IPS DF 4.7 (cell line): Measurements from ENCODE around the gene OR5H2.
"Not testable (repeated sequence)": the region's sequence is repeated elsewhere in the genome, so short reads cannot be mapped to it uniquely, and the experiment has no call there.

Experiments used
- DNase-seq: peaks from one replicate; pipeline ENCODE4 v3.0.0-alpha.2; 2013; ENCODE audit warnings: low spot score; ENCODE audit errors: extremely low read depth

Gene OR5H2

DNA sequence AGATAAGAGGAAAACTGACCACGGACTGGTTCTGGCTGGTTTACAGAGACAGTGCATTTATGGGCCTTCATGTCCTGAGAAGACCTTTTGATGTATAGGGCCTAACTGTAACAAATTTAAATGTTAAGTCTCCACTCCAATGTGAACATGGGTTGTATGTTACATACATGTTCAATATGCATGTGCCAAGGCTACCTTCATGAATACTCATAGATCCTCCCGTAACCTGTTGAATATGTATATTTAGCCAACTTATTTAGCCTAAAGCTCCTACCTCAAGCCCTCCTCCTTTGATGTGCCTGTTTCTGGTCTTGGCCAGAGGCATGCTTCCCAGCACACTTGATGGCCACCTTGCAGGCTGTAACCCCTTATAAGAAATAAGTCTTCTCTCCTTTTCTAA lies at the start of gene OR5H2:
Gene OR5H2, plus strand, starts transcription at position 301 of the 400 bp plus-strand sequence. CDS start 398 bp downstream, outside the sequence.
- no peak for DNase-seq

GRCh38 chr3:98233468-98233867 lies 48.8 kb upstream of the OR5H2 start:
- DNase-seq, result no peak

GRCh38 chr3:98240131-98240530 lies 42.2 kb upstream of the OR5H2 start:
- DNase-seq, result no peak

GRCh38 chr3:98242155-98242554 lies 40.1 kb upstream of the OR5H2 start:
- DNase-seq, result no peak

- no peak for DNase-seq
Measured at GRCh38 chr3:98243843-98244242, 38.5 kb upstream of the OR5H2 start.

DNA sequence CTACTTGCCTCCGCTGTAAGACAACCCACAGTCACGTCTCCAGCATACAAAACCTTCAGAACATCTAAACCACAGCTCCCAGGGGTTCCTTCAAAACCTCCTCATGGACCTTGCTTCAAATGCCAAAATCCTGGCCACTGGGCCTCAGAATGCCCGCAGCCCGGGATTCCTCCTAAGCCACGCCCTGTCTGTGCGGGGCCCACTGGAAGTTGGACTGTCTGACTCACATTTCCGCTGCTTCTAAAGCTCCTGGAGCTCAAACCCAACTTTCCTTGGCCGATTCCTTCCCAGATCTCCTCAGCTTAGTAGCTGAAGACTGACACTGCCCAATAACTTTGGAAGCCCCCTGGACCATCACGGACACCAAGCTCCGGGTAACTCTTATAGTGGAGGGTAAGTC lies 36.2 kb upstream of the OR5H2 start:
- DNase-seq, result no peak

GRCh38 chr3:98256026-98256425 lies 26.3 kb upstream of the OR5H2 start:
- DNase-seq, result not testable (repeated sequence)

DNA sequence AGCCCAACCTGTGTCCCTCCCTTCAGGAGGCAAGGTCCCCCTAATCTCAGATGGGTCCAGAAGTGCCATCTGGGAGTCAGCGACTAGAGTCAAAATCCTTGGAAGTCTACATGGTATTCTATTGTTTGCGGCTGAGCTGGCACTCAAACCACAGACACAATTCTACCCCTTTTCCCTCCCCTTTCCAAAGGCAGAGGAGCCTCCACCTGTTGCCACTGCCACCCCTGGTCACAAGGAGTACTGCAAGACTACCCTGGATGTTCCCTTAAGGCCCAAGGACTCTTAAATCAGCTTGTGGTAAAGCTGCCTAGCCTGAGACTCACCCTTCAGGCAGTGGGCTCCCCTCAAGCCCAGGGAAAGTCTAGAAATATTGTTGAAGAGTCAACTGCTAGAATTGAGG lies 22.6 kb upstream of the OR5H2 start:
- DNase-seq, result no peak

- DNase-seq, result no peak
Measured at GRCh38 chr3:98262046-98262445, 20.3 kb upstream of the OR5H2 start.

DNA sequence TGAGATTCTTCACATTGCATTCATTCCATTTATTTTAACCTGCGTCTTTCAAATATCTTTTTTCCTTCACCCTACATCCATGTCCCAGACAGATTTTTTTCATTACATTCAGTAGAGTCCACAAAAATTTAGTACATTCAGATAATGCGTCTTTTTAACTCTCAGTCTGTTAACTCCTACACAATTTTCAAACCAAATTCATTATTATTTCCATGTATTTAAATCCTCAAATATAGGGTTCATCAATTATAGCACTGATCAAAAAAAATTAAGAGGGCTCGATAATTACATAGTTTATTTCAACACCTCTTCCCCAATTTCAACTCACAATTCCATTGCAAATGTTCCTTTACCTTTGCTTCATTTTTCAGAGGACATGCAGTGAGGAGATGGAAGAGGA lies 18.4 kb upstream of the OR5H2 start, which contains the start of gene OR5H6:
Gene OR5H6, plus strand, starts transcription at position 301 of the 400 bp plus-strand sequence. Its CDS starts 89 bp downstream, at position 390.
- no peak for DNase-seq

DNA sequence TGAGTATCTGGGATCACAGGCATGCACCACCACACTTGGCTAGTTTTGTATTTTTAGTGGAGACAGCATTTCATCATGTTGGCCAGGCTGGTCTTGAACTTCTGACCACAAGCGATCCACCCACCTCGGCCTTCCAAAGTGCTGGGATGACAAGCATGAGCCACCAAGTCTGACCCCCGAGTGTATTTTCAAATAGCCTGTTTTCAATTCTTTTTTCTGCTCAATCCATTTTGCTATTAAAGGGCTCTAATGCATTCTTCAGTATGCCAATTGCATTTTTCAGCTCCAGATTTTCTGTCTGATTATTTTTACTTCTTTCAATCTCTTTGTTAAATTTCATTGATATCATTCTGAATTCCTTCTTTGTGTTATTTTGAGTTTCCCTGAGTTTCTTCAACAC lies 12.5 kb upstream of the OR5H2 start:
- no peak for DNase-seq

DNA sequence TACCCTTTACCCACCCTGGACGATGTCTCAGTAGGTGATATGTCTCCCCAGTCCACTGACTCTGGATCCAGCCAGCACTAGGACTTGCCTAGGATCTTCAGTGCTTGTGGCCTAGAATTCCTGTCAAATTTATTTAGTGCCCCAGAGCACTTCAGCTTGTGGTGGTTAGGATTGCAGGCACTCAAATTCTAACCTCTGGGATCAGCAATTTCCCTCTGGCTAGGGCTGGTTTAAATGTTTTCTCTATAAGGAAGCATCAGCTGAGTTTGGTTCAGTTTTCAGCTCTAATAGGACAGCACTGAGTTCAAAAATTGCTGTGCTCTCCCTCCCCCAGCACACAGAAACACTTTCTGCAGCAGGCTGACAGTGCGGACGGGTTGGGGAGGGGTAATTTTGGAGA lies 10.2 kb upstream of the OR5H2 start:
- DNase-seq, result no peak

- no peak for DNase-seq
Measured at GRCh38 chr3:98274914-98275313, 7.4 kb upstream of the OR5H2 start.

GRCh38 chr3:98290916-98291315 lies 8.6 kb downstream of the OR5H2 start:
- DNase-seq, result no peak

DNA sequence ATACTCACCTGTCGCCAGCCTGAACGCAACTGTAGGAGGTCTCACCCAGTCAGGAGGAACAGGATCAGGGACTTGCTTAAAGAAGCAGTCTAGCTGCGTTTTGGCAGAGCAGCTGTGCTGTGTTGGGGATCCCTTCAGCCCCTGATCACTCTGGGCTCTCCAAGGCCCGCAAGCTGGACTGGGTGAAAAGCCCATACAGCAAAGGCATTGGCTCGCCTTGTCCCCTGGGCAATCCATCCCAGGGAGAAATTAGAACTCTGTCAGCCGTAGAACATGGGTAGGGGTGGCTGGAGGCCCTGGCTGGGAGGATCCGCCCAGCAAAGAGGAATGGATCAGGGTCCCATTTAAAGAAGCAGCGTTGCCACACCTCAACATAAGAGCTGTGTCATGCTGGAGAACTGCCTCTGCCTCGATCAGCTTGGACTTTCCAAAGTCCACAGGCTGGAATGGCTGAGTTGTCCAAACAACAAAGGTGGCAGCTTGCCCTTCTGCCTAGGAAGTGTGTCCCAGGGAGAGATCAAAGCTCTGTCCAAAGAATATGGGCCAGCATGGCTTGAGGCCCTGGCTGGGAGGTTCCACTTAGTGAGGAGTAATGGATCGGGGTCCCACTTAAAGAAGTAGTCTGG lies 9.1 kb downstream of the OR5H2 start:
- no peak for DNase-seq

DNA sequence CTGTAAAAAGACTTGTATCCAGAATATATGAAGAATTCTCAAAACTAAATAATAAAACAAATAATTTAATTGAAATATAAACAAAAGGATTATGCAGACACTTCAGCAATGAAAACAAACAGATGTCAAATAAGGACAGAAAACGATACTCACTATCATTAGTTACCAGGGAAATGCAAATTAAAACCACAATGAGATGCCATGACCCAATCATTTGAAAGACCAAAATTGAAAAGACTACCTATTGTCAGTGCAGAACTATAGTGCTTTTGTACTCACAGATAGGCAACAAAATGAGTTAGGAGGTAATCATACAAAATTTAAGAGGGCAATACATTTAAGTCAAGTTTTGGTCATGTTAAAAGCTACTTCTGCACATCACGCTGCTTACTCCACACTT lies 39.8 kb downstream of the OR5H2 start:
- no peak for DNase-seq

- DNase-seq, result no peak
Measured at GRCh38 chr3:98322686-98323085, 40.4 kb downstream of the OR5H2 start.

DNA sequence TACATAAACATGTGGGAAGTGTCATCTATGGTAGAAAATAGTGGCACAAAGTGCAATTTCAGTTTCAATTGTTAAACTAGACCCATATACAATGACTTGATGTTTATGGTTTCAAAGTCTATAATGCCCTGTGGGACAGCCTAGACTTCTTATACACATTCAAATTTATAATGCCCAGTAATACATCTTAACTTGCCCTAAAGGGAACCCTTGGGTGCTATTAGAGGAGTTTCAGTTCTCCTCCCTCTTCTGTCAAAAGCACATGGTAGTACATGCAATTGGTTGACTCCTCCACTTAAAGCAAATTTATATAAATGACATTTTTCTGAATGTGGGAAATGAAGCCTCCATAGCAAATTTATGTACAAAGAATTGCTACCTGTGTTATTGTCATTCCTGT lies 41.1 kb downstream of the OR5H2 start:
- DNase-seq, result no peak

- no peak for DNase-seq
Measured at GRCh38 chr3:98325055-98325454, 42.8 kb downstream of the OR5H2 start.

DNA sequence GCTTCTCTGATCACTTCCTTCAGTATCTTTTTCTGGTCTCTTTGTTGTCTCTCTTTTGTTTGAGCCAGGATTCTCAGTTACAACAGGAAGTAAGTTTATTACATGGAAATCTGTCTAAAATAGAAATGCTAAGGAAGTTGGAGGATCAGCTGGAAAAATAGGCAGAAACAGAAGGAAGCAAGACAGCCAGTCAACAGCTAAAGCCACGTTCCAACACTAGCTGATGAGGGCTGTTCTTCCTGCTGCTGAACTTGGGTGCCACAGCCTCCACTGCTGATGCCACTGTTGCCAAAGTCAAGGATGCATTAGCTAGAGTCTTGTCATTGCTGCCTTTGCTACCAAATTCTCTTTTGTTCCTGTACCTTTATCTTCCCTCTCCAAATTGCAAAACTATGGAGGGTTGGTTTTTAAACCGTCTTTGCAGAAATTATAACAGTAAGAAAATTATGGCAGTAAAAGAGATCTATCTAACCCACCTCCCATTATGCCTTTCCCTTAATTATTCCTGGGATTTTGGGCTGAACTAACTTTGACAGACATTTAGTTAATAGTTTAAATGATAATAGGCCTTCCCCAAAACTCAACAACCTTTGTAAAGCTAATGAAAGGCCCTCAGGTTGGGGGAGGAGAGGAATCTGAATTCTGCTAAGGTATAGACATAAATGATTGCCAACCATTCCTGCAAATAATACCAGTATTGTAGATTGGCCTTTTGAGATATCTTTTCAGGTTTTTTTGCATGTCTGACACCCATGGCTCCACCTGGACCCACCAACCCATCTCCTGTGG lies 44.0 kb downstream of the OR5H2 start:
- no peak for DNase-seq

DNA sequence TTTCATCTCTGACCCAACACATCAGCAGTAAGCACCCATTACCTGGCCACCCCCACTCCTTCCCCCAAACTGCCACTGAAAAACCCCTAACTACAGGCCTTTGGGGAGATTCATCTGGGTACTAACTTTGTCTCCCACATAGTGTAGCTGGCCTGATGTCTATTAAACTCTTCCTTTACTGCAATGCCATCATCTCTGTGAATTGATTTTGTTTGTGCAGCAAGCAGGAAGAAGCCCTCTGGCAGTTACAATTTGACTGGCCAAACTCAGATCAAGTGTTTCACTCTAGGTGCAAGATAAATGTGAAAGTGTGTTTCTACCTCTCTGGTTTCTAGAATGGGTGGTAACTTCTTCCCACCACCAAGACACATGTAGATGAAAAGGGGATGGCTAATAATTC lies 44.6 kb downstream of the OR5H2 start:
- no peak for DNase-seq

GRCh38 chr3:98328933-98329332 lies 46.6 kb downstream of the OR5H2 start:
- DNase-seq, result no peak
